ENCODE measurements around the gene KRTAP3-1. TPM values are rescaled to one million over a fixed set of nuclear protein-coding genes. Genes with fewer than 3 reads are reported as not detected.
"Not testable (repeated sequence)": the region's sequence is repeated elsewhere in the genome, so short reads cannot be mapped to it uniquely, and the experiment has no call there.

The KRTAP3-1 gene
- polyA plus RNA-seq, 3 donors = not detected

- WGBS, 3 donors = 93 to 97% (median 93%) methylated on average over 3 of the region's 3 CpGs
Measured at GRCh38 chr17:41019415-41019814, 10.5 kb upstream of the KRTAP3-1 start.

GRCh38 chr17:41018541-41018940, 9.6 kb upstream of the KRTAP3-1 start:
- 54 to 63% (median 56%) methylated on average over 3 of the region's 3 CpGs for WGBS, 3 donors
- no peak overlapping the region for H3K27ac ChIP-seq (ENCODE audit: low read depth, low read length)

More at GRCh38 chr17:41019415-41019814, 10.5 kb upstream of the KRTAP3-1 start:
- no peak overlapping the region for H3K27ac ChIP-seq (ENCODE audit: low read depth, low read length)

GRCh38 chr17:41016578-41017215, 7.8 kb upstream of the KRTAP3-1 start:
- H3K27ac ChIP-seq (ENCODE audit: low read depth, low read length) = no peak overlapping the region
- WGBS, 3 donors = 73 to 80% (median 79%) methylated on average over 13 of the region's 13 CpGs

- 62 to 71% (median 67%) methylated on average over 7 of the region's 7 CpGs for WGBS, 3 donors
- no peak overlapping the region for H3K27ac ChIP-seq (ENCODE audit: low read depth, low read length)
Measured at GRCh38 chr17:41015454-41015853, 6.5 kb upstream of the KRTAP3-1 start.

- 23 to 37% (median 33%) methylated on average over 1 of the region's 1 CpG for WGBS, 3 donors
Measured at GRCh38 chr17:41013606-41014005, 4.7 kb upstream of the KRTAP3-1 start.

GRCh38 chr17:41013181-41013580, 4.3 kb upstream of the KRTAP3-1 start:
- 82 to 87% (median 84%) methylated on average over 3 of the region's 3 CpGs for WGBS, 3 donors
- H3K27ac ChIP-seq (ENCODE audit: low read depth, low read length) = no peak overlapping the region

More at GRCh38 chr17:41013606-41014005, 4.7 kb upstream of the KRTAP3-1 start:
- H3K27ac ChIP-seq (ENCODE audit: low read depth, low read length) = no peak overlapping the region

- H3K27ac ChIP-seq (ENCODE audit: low read depth, low read length) = no peak overlapping the region
- 70 to 82% (median 74%) methylated on average over 6 of the region's 6 CpGs for WGBS, 3 donors
Measured at GRCh38 chr17:41012326-41013120, 3.6 kb upstream of the KRTAP3-1 start.

GRCh38 chr17:41010441-41010840, 1.5 kb upstream of the KRTAP3-1 start:
- no peak overlapping the region for H3K27ac ChIP-seq (ENCODE audit: low read depth, low read length)

GRCh38 chr17:41009936-41010335, 1.0 kb upstream of the KRTAP3-1 start:
- WGBS, 3 donors = 84 to 100% (median 92%) methylated on average over 1 of the region's 1 CpG
- no peak overlapping the region for H3K27ac ChIP-seq (ENCODE audit: low read depth, low read length)

GRCh38 chr17:41009301-41009760, 403 bp upstream of the KRTAP3-1 start:
- 32 to 74% (median 62%) methylated on average over 4 of the region's 4 CpGs for WGBS, 3 donors
- H3K27ac ChIP-seq (ENCODE audit: low read depth, low read length) = no peak overlapping the region

- H3K27ac ChIP-seq (ENCODE audit: low read depth, low read length) = no peak overlapping the region
- WGBS, 3 donors = 76 to 92% (median 81%) methylated on average over 3 of the region's 3 CpGs
Measured at GRCh38 chr17:41004397-41004796, 4.5 kb downstream of the KRTAP3-1 start.

- no peak overlapping the region for H3K27ac ChIP-seq (ENCODE audit: low read depth, low read length)
- WGBS, 3 donors = 49 to 69% (median 60%) methylated on average over 4 of the region's 4 CpGs
Measured at GRCh38 chr17:41003926-41004325, 5.0 kb downstream of the KRTAP3-1 start.

GRCh38 chr17:41002814-41003213, 6.1 kb downstream of the KRTAP3-1 start:
- no peak overlapping the region for H3K27ac ChIP-seq (ENCODE audit: low read depth, low read length)
- 47 to 65% (median 60%) methylated on average over 5 of the region's 5 CpGs for WGBS, 3 donors

GRCh38 chr17:41001795-41002194, 7.1 kb downstream of the KRTAP3-1 start:
- H3K27ac ChIP-seq (ENCODE audit: low read depth, low read length) = no peak overlapping the region
- WGBS, 3 donors = 57 to 88% (median 86%) methylated on average over 4 of the region's 4 CpGs

GRCh38 chr17:40999563-40999962, 9.4 kb downstream of the KRTAP3-1 start, which contains the start of gene KRTAP3-2:
KRTAP3-2 (minus strand) TSS chr17:40999906; CDS start chr17:40999853, 53 bp downstream.
- not testable (repeated sequence) for H3K27ac ChIP-seq (ENCODE audit: low read depth, low read length)
- WGBS, 3 donors = 81 to 89% (median 82%) methylated on average over 6 of the region's 6 CpGs

GRCh38 chr17:40997361-40997760, 11.6 kb downstream of the KRTAP3-1 start:
- H3K27ac ChIP-seq (ENCODE audit: low read depth, low read length) = no peak overlapping the region
- 48 to 61% (median 52%) methylated on average over 2 of the region's 2 CpGs for WGBS, 3 donors

GRCh38 chr17:40996829-40997228, 12.1 kb downstream of the KRTAP3-1 start:
- H3K27ac ChIP-seq (ENCODE audit: low read depth, low read length) = no peak overlapping the region
- WGBS, 3 donors = 75 to 78% (median 78%) methylated on average over 4 of the region's 4 CpGs

- no peak overlapping the region for H3K27ac ChIP-seq (ENCODE audit: low read depth, low read length)
- WGBS, 3 donors = 19 to 72% (median 68%) methylated on average over 1 of the region's 1 CpG
Measured at GRCh38 chr17:40995116-40995515, 13.8 kb downstream of the KRTAP3-1 start.

GRCh38 chr17:40993839-40994238, 15.1 kb downstream of the KRTAP3-1 start, which contains the start of gene KRTAP3-3:
KRTAP3-3 (minus strand) TSS chr17:40994164; CDS start chr17:40994097, 67 bp downstream.
- WGBS, 3 donors = 38 to 54% (median 43%) methylated on average over 4 of the region's 4 CpGs
- H3K27ac ChIP-seq (ENCODE audit: low read depth, low read length) = no peak within 1 kb of the TSS
